Subcutaneous adipose tissue (tissue), 4 donors: ENCODE data around the gene HSPA1B. TPM values are rescaled to one million over a fixed set of nuclear protein-coding genes. Genes with fewer than 3 reads are reported as not detected.

ENCODE experiments used
- CTCF ChIP-seq: fragments of 450-650 bp; IDR thresholded peaks from one replicate; pipeline ENCODE4 v1.5.1; 2016; ENCODE audit warnings: low read depth, mild to moderate bottlenecking, control low read depth, antibody characterized with exemption, moderate library complexity
- total RNA-seq, 4 donors: library from RNA; depleted of rRNA; stranded (reverse); fragments of >200 nt; gene quantifications; one replicate each; pipeline ENCODE4 v1.1.0, GENCODE V29; 2016

HSPA1B gene
- total RNA-seq, 4 donors from 2014 or later, result 61.8 to 153 (median 91.6) TPM

GRCh38 chr6:31794294-31794865 is 33.2 kb upstream of the HSPA1B start:
- no peak for TF ChIP-seq CTCF

GRCh38 chr6:31794866-31795615 is 32.5 kb upstream of the HSPA1B start:
- no peak for TF ChIP-seq CTCF

DNA sequence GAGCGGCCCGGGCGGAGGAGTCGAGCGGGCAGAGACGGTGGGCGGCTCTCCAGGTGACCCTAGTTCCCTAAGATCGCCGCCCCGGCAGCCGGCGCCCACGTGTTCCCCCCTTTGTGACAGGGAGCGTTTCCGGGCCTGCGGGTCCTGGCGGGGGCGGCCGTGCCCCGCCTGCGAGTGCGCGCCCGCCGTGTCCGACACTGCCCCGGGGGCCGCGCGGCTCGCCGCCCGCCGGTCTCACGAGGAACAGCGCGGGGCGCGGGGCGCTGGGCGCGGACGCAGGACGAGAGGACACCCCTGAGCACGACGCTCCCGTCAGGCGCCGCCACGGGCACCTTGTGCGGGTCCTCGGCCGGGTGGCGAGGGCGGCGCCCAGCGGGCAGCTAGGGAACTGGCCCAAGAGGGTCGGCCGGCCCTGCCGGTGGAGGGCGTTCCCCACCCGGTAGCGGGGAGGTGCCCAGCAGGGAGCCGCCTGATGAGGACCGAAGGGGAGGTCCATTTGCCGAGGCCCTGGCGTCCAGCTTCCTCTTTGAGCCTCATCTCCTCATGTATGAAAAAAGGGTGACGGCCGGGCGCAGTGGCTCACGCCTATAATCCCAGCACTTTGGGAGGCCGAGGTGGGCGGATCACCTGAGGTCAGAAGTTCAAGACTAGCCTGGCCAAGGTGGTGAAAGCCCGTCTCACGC is 31.8 kb upstream of the HSPA1B start, which contains the start of gene VARS1:
Gene VARS1 (minus strand): TSS at position 137 of the 683 bp plus-strand sequence. CDS start 535 bp downstream, outside the sequence.
- no peak for TF ChIP-seq CTCF

- TF ChIP-seq CTCF, result no peak
Observed at GRCh38 chr6:31796993-31797385, 30.5 kb upstream of the HSPA1B start.

GRCh38 chr6:31797588-31797987 is 29.9 kb upstream of the HSPA1B start:
- no peak for TF ChIP-seq CTCF

DNA sequence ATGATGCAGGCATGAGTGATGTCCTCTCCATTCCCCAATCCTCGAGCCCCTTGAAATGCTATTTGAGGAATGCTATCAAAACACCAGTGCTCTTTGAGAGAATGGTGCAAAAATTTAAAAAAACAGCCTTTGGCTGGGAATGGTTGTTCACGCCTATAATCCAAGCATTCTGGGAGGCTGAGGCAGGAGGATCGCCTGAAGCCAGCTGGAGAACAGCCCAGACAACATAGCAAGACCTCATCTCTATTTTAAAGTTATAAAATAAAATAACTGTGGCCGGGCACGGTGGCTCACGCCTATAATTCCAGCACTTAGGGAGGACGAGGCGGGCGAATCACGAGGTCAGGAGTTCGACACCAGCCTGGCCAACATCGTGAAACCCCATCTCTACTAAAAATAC is 27.8 kb upstream of the HSPA1B start:
- no peak for TF ChIP-seq CTCF

DNA sequence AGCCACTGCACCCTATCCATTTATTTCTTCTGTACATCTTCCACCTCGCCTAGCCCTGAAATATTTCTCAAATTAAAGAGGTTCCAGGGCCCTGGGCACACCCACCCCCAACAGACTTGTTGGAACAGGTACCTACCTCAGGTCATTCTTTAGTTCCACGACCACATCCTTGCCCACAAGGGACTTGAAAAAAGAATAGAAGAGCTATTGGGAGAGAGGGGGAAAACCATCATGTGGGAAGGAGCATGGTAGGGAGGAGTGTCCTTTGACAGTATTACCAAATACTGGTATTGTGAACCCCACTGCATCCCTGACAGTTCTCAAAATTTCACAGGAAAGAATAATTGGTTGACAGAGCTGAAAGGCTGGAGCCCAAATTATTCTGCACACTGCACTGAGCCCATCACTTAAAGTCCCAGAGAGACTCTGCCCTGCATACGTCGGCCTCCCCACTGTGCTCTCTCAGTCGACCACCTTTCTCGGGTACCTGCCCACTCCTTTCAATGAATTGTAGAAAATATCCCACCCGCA is 21.5 kb upstream of the HSPA1B start:
- no peak for TF ChIP-seq CTCF
